SK-N-SH (cell line): ENCODE results near the gene PSAT1. TPM values are rescaled to one million over a fixed set of nuclear protein-coding genes. Genes with fewer than 3 reads are reported as not detected.

Source experiments
- CTCF ChIA-PET: fragments of 300-600, 350-600 bp; formaldehyde crosslinking; extraction: SDS; loops from one replicate; lab custom pipeline; 2021; lab: Yijun Ruan, JAX
- POLR2A ChIA-PET: fragments of 350-600 bp; sonication (Branson Sonifier 250); formaldehyde crosslinking; extraction: SDS; loops from one replicate; lab custom pipeline; 2020; ENCODE audit warnings: antibody characterized with exemption, inconsistent platforms; lab: Yijun Ruan, JAX
- DNase-seq: peaks from one replicate; pipeline ENCODE4 v3.0.0; 2012
- H2AFZ ChIP-seq: fragments of 200-600 bp; sonication (generic); 2 replicates; pipeline ENCODE4 v1.8.1; 2016; ENCODE audit warnings: antibody characterized with exemption, mild to moderate bottlenecking, low read depth
- H3F3A ChIP-seq: fragments of 200-600 bp; sonication (generic); replicated peaks from 2 replicates; pipeline ENCODE3; 2016; ENCODE audit warnings: antibody characterized with exemption, mild to moderate bottlenecking; ENCODE audit not compliant: insufficient read depth
- H3K27ac ChIP-seq, 2 experiments: fragments of 200-500 bp in 1 of 2; fragments of 200-600 bp in 1 of 2; sonication (Bioruptor generic) in 1 of 2; sonication (generic), shearing (Covaris generic) in 1 of 2; 2 replicates each; pipeline versions ENCODE4 v1.5.1 to v1.6.1; 2014 to 2016; ENCODE audit warnings: low read depth in 2 of 2, inconsistent platforms in 1 of 2, low read length in 1 of 2, mild to moderate bottlenecking in 1 of 2, mixed read lengths in 1 of 2
- H3K27me3 ChIP-seq: fragments of 200-600 bp; sonication (generic), shearing (Covaris generic); 2 replicates; pipeline ENCODE4 v1.6.1; 2016; ENCODE audit warnings: mixed run types; ENCODE audit not compliant: insufficient read depth
- H3K36me3 ChIP-seq, 2 experiments: fragments of 200-500 bp in 1 of 2; fragments of 200-600 bp in 1 of 2; sonication (Bioruptor generic) in 1 of 2; sonication (generic) in 1 of 2; replicated peaks in 1 of 2; 2 replicates each; pipeline versions ENCODE3 to v1.5.1; 2014 to 2016; ENCODE audit warnings: low read length in 1 of 2, mild to moderate bottlenecking in 1 of 2; ENCODE audit not compliant: insufficient read depth in 2 of 2, control insufficient read depth in 1 of 2
- H3K4me1 ChIP-seq, 2 experiments: fragments of 200-500 bp in 1 of 2; fragments of 200-600 bp in 1 of 2; sonication (Bioruptor generic) in 1 of 2; sonication (generic), shearing (Covaris generic) in 1 of 2; 2 replicates each; pipeline versions ENCODE4 v1.5.1 to v1.6.1; 2014 to 2016; ENCODE audit warnings: low read depth in 1 of 2, low read length in 1 of 2, mixed run types in 1 of 2; ENCODE audit not compliant: insufficient read depth in 2 of 2, control insufficient read depth in 1 of 2
- H3K4me2 ChIP-seq: fragments of 200-600 bp; sonication (generic), shearing (Covaris generic); 2 replicates; pipeline ENCODE4 v1.6.1; 2017; ENCODE audit warnings: mixed run types
- H3K4me3 ChIP-seq, 2 experiments: fragments of 200-500 bp in 1 of 2; fragments of 200-600 bp in 1 of 2; sonication (Bioruptor generic) in 1 of 2; sonication (generic), shearing (Covaris generic) in 1 of 2; 2 replicates each; pipeline versions ENCODE4 v1.5.1 to v1.8.1; 2014 to 2016; ENCODE audit warnings: low read depth in 2 of 2, inconsistent platforms in 1 of 2, low read length in 1 of 2, mild to moderate bottlenecking in 1 of 2, mixed read lengths in 1 of 2, moderate library complexity in 1 of 2
- H3K79me2 ChIP-seq: fragments of 200-600 bp; sonication (generic); 2 replicates; pipeline ENCODE4 v1.8.1; 2017; ENCODE audit warnings: mild to moderate bottlenecking; ENCODE audit not compliant: insufficient read depth
- H3K9ac ChIP-seq: fragments of 200-600 bp; sonication (generic); 2 replicates; pipeline ENCODE4 v1.6.1; 2017; ENCODE audit warnings: mixed run types
- H3K9me2 ChIP-seq: fragments of 200-600 bp; sonication (generic); 2 replicates; pipeline ENCODE4 v1.6.1; 2017; ENCODE audit warnings: mixed run types
- H3K9me3 ChIP-seq: fragments of 200-600 bp; sonication (generic); 2 replicates; pipeline ENCODE4 v1.6.1; 2017; ENCODE audit warnings: mixed run types, mild to moderate bottlenecking, moderate library complexity
- H4K20me1 ChIP-seq: fragments of 200-600 bp; sonication (generic); 2 replicates; pipeline ENCODE4 v1.6.1; 2017; ENCODE audit warnings: mild to moderate bottlenecking, mixed run types; ENCODE audit not compliant: insufficient read depth
- ELF1 ChIP-seq: IDR thresholded peaks from 2 replicates; pipeline ENCODE4 v1.4.0; 2012
- EP300 ChIP-seq, 2 experiments: IDR thresholded peaks; 2 replicates each; pipeline versions ENCODE4 v1.4.0 to v1.6.1; 2012; ENCODE audit warnings: borderline replicate concordance in 1 of 2, low read depth in 1 of 2, low read length in 1 of 2
- FOSL2 ChIP-seq: IDR thresholded peaks from 2 replicates; pipeline ENCODE4 v1.4.0; 2012; ENCODE audit warnings: low read depth, mild to moderate bottlenecking, moderate library complexity, borderline replicate concordance
- GATA2 ChIP-seq: sonication (generic); formaldehyde crosslinking; IDR thresholded peaks from 2 replicates; pipeline ENCODE4 v1.5.0; 2020; ENCODE audit warnings: mild to moderate bottlenecking, missing genetic modification reagents
- IRF3 ChIP-seq: fragments of 150-350 bp; IDR thresholded peaks from 2 replicates; pipeline ENCODE4 v1.6.1; 2016; ENCODE audit warnings: mild to moderate bottlenecking, low read depth, low read length
- PBX3 ChIP-seq: IDR thresholded peaks from 2 replicates; pipeline ENCODE4; 2012
- RAD21 ChIP-seq: IDR thresholded peaks from 2 replicates; pipeline ENCODE4 v1.6.1; 2012; ENCODE audit warnings: mild to moderate bottlenecking, low read length
- RFX5 ChIP-seq: IDR thresholded peaks from 2 replicates; pipeline ENCODE4 v1.6.1; 2012; ENCODE audit warnings: mild to moderate bottlenecking, improper control_type of control experiment, low read length
- RXRA ChIP-seq: IDR thresholded peaks from 2 replicates; pipeline ENCODE4 v1.4.0; 2012; ENCODE audit warnings: low read depth, mild to moderate bottlenecking, borderline replicate concordance
- SMC3 ChIP-seq: IDR thresholded peaks from 2 replicates; pipeline ENCODE4 v1.6.1; 2012; ENCODE audit warnings: low read depth, low read length, improper control_type of control experiment
- USF2 ChIP-seq: fragments of 150-350 bp; IDR thresholded peaks from 2 replicates; pipeline ENCODE4 v1.6.1; 2017; ENCODE audit warnings: antibody characterized with exemption, low read length, low read depth, borderline replicate concordance
- WGBS: methylation state at CpG from one replicate; pipeline ENCODE4 v1.1.6; 2017; ENCODE audit warnings: low lambda C conversion rate; 5-methylcytosine and 5-hydroxymethylcytosine counted together
- polyA plus RNA-seq, 3 experiments: library from polyadenylated mRNA; depleted of rRNA; stranded (reverse); fragments of >200 nt; gene quantifications; 2 replicates each; pipeline ENCODE4 v1.2.3, GENCODE V29; 2012
- TF ChIP-seq, protein P1 (sequence below): IDR thresholded peaks from 2 replicates; pipeline ENCODE4 v1.4.0; 2012; ENCODE audit warnings: low read depth

The PSAT1 gene
- polyA plus RNA-seq, 1 of the 3 experiments (the other 2 are of a cell fraction), result 37.0 TPM

DNA sequence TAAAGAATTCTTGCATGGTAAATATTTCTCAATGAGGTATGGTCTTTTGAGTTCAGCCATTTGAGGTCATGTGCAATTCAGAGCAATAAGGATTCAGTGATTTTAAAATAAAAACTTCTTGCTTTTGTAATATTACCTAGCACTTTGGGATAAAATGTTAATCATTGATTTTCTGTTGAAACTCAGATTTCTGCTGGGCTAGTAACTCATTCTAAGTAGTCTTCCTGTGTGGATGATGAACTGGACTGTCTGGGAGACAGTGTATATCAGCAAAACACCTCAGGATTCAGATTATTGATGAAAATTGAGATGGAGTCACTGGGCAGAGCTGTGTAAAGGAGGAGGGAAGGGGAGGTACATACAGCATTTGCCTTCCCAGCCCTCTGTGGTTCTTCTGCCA is 10.8 kb upstream of the PSAT1 start (continued):
- TF ChIP-seq, protein P1, sequence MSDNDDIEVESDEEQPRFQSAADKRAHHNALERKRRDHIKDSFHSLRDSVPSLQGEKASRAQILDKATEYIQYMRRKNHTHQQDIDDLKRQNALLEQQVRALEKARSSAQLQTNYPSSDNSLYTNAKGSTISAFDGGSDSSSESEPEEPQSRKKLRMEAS, result no peak
- TF ChIP-seq RFX5 (no peak), IRF3 (no peak), USF2 (no peak), FOSL2 (no peak), GATA2 (CRISPR knock-in tag) (no peak)

DNA sequence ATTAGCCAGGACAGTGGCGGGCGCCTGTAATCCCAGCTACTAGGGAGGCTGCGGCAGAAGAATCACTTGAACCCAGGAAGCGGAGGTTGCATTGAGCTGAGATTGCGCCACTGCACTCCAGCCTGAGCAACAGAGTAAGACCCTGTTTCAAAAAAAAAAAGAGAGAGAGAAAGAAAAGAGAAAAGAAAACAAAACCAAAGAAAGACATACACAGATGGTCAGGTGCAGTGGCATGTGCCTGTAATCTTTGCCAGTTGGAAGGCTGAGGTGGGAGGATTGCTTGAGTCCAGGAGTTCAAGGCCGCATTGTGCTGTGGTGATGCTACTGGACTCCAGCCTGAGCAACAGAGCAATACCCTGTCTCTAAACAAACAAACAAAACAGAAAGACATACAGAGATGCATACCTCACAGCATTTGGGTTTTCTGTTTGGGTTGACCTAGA is 10.0 kb upstream of the PSAT1 start:
- no peaks in the 10 kb centered on the region for H3F3A ChIP-seq
- no peaks in the 10 kb centered on the region for H4K20me1 ChIP-seq
- H3K4me2 ChIP-seq, result no peak overlapping the region
- ChIA-PET POLR2A (no interaction called here), CTCF (interaction anchor here (1.3 kb wide), 1 partner anchor 11 kb away, joined by 3 read pairs; no protein-coding TSS in a partner anchor)
- H3K9ac ChIP-seq, result no peak overlapping the region
- H3K36me3 ChIP-seq, result no peaks in the 10 kb centered on the region
- peaks cover 0 to 5% of the 10 kb centered on the region in 2 experiments; a peak in 1 of 4 replicates for H3K4me1 ChIP-seq
- no peak overlapping the region for H3K4me3 ChIP-seq
- no peaks in the 10 kb centered on the region for H3K79me2 ChIP-seq
- no peaks in the 10 kb centered on the region for H3K9me3 ChIP-seq
- DNase-seq, result no peak
- WGBS, result 97% methylated on average over 6 of the region's 6 CpGs
- no peak overlapping the region for H2AFZ ChIP-seq
- H3K27me3 ChIP-seq, result no peaks in the 10 kb centered on the region
- H3K27ac ChIP-seq, result no peak overlapping the region
- no peak for TF ChIP-seq RXRA
- TF ChIP-seq RAD21, result no peak
- TF ChIP-seq IRF3, result no peak
- no peak for TF ChIP-seq PBX3
- TF ChIP-seq ELF1, result no peak
- TF ChIP-seq, protein P1, result no peak
- no peak for TF ChIP-seq SMC3
- no peak for TF ChIP-seq EP300 (IDR thresholded peaks at IDR 0.05; ENCODE audit: borderline replicate concordance in 1 of 2, low read depth in 1 of 2, low read length in 1 of 2)
- no peaks in the 10 kb centered on the region for H3K9me2 ChIP-seq
